ENCODE measurements around the gene NLGN1.
"Not testable (repeated sequence)": the region's sequence is repeated elsewhere in the genome, so short reads cannot be mapped to it uniquely, and the experiment has no call there.

Gene NLGN1

GRCh38 chr3:173397161-173398110 is at the start of gene NLGN1:
NLGN1 (plus strand) TSS chr3:173397744.
- Histone ChIP-seq H3K27me3 (replicated peaks; ENCODE audit: control insufficient read depth, insufficient read depth, low read length) (peaks cover 4% of the 10 kb centered on the region), H3K4me3 (replicated peaks; ENCODE audit: low read depth, low read length) (no peak within 1 kb of the TSS), H3K36me3 (ENCODE audit: control insufficient read depth, insufficient read depth, low read length) (no peaks in the 10 kb centered on the region)
- TF ChIP-seq, protein P1, sequence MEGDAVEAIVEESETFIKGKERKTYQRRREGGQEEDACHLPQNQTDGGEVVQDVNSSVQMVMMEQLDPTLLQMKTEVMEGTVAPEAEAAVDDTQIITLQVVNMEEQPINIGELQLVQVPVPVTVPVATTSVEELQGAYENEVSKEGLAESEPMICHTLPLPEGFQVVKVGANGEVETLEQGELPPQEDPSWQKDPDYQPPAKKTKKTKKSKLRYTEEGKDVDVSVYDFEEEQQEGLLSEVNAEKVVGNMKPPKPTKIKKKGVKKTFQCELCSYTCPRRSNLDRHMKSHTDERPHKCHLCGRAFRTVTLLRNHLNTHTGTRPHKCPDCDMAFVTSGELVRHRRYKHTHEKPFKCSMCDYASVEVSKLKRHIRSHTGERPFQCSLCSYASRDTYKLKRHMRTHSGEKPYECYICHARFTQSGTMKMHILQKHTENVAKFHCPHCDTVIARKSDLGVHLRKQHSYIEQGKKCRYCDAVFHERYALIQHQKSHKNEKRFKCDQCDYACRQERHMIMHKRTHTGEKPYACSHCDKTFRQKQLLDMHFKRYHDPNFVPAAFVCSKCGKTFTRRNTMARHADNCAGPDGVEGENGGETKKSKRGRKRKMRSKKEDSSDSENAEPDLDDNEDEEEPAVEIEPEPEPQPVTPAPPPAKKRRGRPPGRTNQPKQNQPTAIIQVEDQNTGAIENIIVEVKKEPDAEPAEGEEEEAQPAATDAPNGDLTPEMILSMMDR (IDR thresholded peaks at IDR 0.05; ENCODE audit: insufficient read depth, low read length, poor library complexity, severe bottlenecking), result no peak
- DNase-seq (ENCODE audit: extremely low read depth, insufficient read length), result no peak

GRCh38 chr3:173351886-173352285 is 45.7 kb upstream of the NLGN1 start:
- Histone ChIP-seq H3K27me3 (replicated peaks; ENCODE audit: control insufficient read depth, insufficient read depth, low read length) (no peaks in the 10 kb centered on the region), H3K36me3 (ENCODE audit: control insufficient read depth, insufficient read depth, low read length) (no peaks in the 10 kb centered on the region), H3K4me3 (replicated peaks; ENCODE audit: low read depth, low read length) (no peak overlapping the region)
- TF ChIP-seq, protein P1 (IDR thresholded peaks at IDR 0.05; ENCODE audit: insufficient read depth, low read length, poor library complexity, severe bottlenecking), result no peak
- no peak for DNase-seq (ENCODE audit: extremely low read depth, insufficient read length)

GRCh38 chr3:173353137-173353536 is 44.4 kb upstream of the NLGN1 start:
- DNase-seq (ENCODE audit: extremely low read depth, insufficient read length); H3K36me3 ChIP-seq (ENCODE audit: control insufficient read depth, insufficient read depth, low read length); H3K4me3 ChIP-seq (replicated peaks; ENCODE audit: low read depth, low read length); H3K27me3 ChIP-seq (replicated peaks; ENCODE audit: control insufficient read depth, insufficient read depth, low read length): not testable (repeated sequence)

GRCh38 chr3:173354124-173354523 is 43.4 kb upstream of the NLGN1 start:
- no peak for DNase-seq (ENCODE audit: extremely low read depth, insufficient read length)
- no peak overlapping the region for H3K4me3 ChIP-seq (replicated peaks; ENCODE audit: low read depth, low read length)
- no peaks in the 10 kb centered on the region for H3K27me3 ChIP-seq (replicated peaks; ENCODE audit: control insufficient read depth, insufficient read depth, low read length)
- TF ChIP-seq, protein P1 (IDR thresholded peaks at IDR 0.05; ENCODE audit: insufficient read depth, low read length, poor library complexity, severe bottlenecking), result no peak
- H3K36me3 ChIP-seq (ENCODE audit: control insufficient read depth, insufficient read depth, low read length), result no peaks in the 10 kb centered on the region

GRCh38 chr3:173371848-173372487 is 25.6 kb upstream of the NLGN1 start:
- TF ChIP-seq, protein P1 (IDR thresholded peaks at IDR 0.05; ENCODE audit: insufficient read depth, low read length, poor library complexity, severe bottlenecking), result peak; percentile 51
- DNase-seq (ENCODE audit: extremely low read depth, insufficient read length), result no peak
- Histone ChIP-seq H3K36me3 (ENCODE audit: control insufficient read depth, insufficient read depth, low read length) (no peaks in the 10 kb centered on the region), H3K27me3 (replicated peaks; ENCODE audit: control insufficient read depth, insufficient read depth, low read length) (no peaks in the 10 kb centered on the region), H3K4me3 (replicated peaks; ENCODE audit: low read depth, low read length) (no peak overlapping the region)

GRCh38 chr3:173380681-173381080 is 16.9 kb upstream of the NLGN1 start:
- Histone ChIP-seq H3K4me3 (replicated peaks; ENCODE audit: low read depth, low read length) (no peak overlapping the region), H3K27me3 (replicated peaks; ENCODE audit: control insufficient read depth, insufficient read depth, low read length) (no peaks in the 10 kb centered on the region), H3K36me3 (ENCODE audit: control insufficient read depth, insufficient read depth, low read length) (no peaks in the 10 kb centered on the region)
- no peak for DNase-seq (ENCODE audit: extremely low read depth, insufficient read length)
- TF ChIP-seq, protein P1 (IDR thresholded peaks at IDR 0.05; ENCODE audit: insufficient read depth, low read length, poor library complexity, severe bottlenecking), result no peak

GRCh38 chr3:173381936-173382335 is 15.6 kb upstream of the NLGN1 start:
- not testable (repeated sequence) for DNase-seq (ENCODE audit: extremely low read depth, insufficient read length); H3K27me3 ChIP-seq (replicated peaks; ENCODE audit: control insufficient read depth, insufficient read depth, low read length); H3K36me3 ChIP-seq (ENCODE audit: control insufficient read depth, insufficient read depth, low read length); H3K4me3 ChIP-seq (replicated peaks; ENCODE audit: low read depth, low read length)

Data from GM06990 (cell line).